GM18511 (cell line): ENCODE results near the gene BUB1B.
A peak's percentile ranks its signal among the peaks of the same experiment; 100 is the strongest.
"Not testable (repeated sequence)": the region's sequence is repeated elsewhere in the genome, so short reads cannot be mapped to it uniquely, and the experiment has no call there.

ENCODE experiments used
- ATAC-seq: cut with Tn5 transposase; IDR thresholded peaks from one replicate; pipeline ENCODE4 v1.9.1; 2021; ENCODE audit warnings: mild to moderate bottlenecking, moderate library complexity; ENCODE audit not compliant: unreplicated experiment

The BUB1B gene

GRCh38 chr15:40160689-40161688 lies at the start of gene BUB1B:
Gene BUB1B (plus strand): TSS chr15:40161069. CDS start chr15:40161221, 152 bp downstream.
- ATAC-seq, result peak; percentile 87

- ATAC-seq, result no peak
These were observed 49.0 kb upstream of the BUB1B start for GRCh38 chr15:40111888-40112287.

GRCh38 chr15:40112789-40113188 lies 48.1 kb upstream of the BUB1B start:
- no peak for ATAC-seq

- no peak for ATAC-seq
These were observed 46.7 kb upstream of the BUB1B start for GRCh38 chr15:40114218-40114617.

- ATAC-seq, result not testable (repeated sequence)
These were observed 45.8 kb upstream of the BUB1B start for GRCh38 chr15:40115106-40115505.

GRCh38 chr15:40115670-40116093 lies 45.2 kb upstream of the BUB1B start:
- peak; percentile 96 for ATAC-seq

GRCh38 chr15:40118473-40118872 lies 42.4 kb upstream of the BUB1B start:
- ATAC-seq, result no peak

GRCh38 chr15:40121911-40122638 lies 38.8 kb upstream of the BUB1B start:
- no peak for ATAC-seq

- ATAC-seq, result not testable (repeated sequence)
These were observed 37.9 kb upstream of the BUB1B start for GRCh38 chr15:40122989-40123388.

GRCh38 chr15:40123863-40124262 lies 37.0 kb upstream of the BUB1B start:
- ATAC-seq, result not testable (repeated sequence)

GRCh38 chr15:40124333-40124732 lies 36.5 kb upstream of the BUB1B start:
- not testable (repeated sequence) for ATAC-seq

- ATAC-seq, result not testable (repeated sequence)
These were observed 36.0 kb upstream of the BUB1B start for GRCh38 chr15:40124807-40125285.

- ATAC-seq, result no peak
These were observed 34.9 kb upstream of the BUB1B start for GRCh38 chr15:40125950-40126349.

- no peak for ATAC-seq
These were observed 31.9 kb upstream of the BUB1B start for GRCh38 chr15:40128766-40129660.

- no peak for ATAC-seq
These were observed 30.8 kb upstream of the BUB1B start for GRCh38 chr15:40130118-40130517.

GRCh38 chr15:40130799-40131502 lies 29.9 kb upstream of the BUB1B start:
- no peak for ATAC-seq

GRCh38 chr15:40133544-40133943 lies 27.3 kb upstream of the BUB1B start:
- no peak for ATAC-seq

- ATAC-seq, result no peak
These were observed 26.0 kb upstream of the BUB1B start for GRCh38 chr15:40134885-40135284.

- not testable (repeated sequence) for ATAC-seq
These were observed 24.9 kb upstream of the BUB1B start for GRCh38 chr15:40135846-40136450.
